ENCODE data around the gene MADD.

MADD gene

GRCh38 chr11:47347137-47347536 is 77.2 kb downstream of the MADD start:
- H3K79me1 ChIP-seq (ENCODE audit: low read length): no peaks in the 10 kb centered on the region
- no peak overlapping the region for H3K14ac ChIP-seq (ENCODE audit: low read length)
- no peak overlapping the region for H3K27ac ChIP-seq (ENCODE audit: low read depth, low read length)
- no peak overlapping the region for H3K23ac ChIP-seq (ENCODE audit: low read length)
- no peak overlapping the region for H4K8ac ChIP-seq (ENCODE audit: low read depth, low read length)
- H3K4ac ChIP-seq (ENCODE audit: low read depth, low read length): no peak overlapping the region
- H3K4me2 ChIP-seq (ENCODE audit: low read length): no peak overlapping the region
- H3K79me2 ChIP-seq (ENCODE audit: control insufficient read depth, insufficient read depth, low read length, poor library complexity): no peaks in the 10 kb centered on the region
- no peak for DNase-seq
- no peaks in the 10 kb centered on the region for H3K4me1 ChIP-seq (ENCODE audit: control insufficient read depth in 1 of 2, insufficient read depth in 2 of 2, low read length in 2 of 2)
- no peak overlapping the region for H4K12ac ChIP-seq (ENCODE audit: low read depth, low read length)
- H2BK5ac ChIP-seq (ENCODE audit: low read depth, low read length, poor library complexity): no peak overlapping the region
- no peak overlapping the region for H4K91ac ChIP-seq (ENCODE audit: low read depth, low read length)
- H2BK120ac ChIP-seq (ENCODE audit: insufficient read depth, low read length, poor library complexity): no peak overlapping the region
- H3K9me3 ChIP-seq (ENCODE audit: insufficient read depth, low read depth, low read length): no peaks in the 10 kb centered on the region
- H2AK5ac ChIP-seq (ENCODE audit: low read length): no peak overlapping the region
- no peak overlapping the region for H2BK12ac ChIP-seq (ENCODE audit: low read length)
- no peak overlapping the region for H3K18ac ChIP-seq (ENCODE audit: low read length)
- no peaks in the 10 kb centered on the region for H3K36me3 ChIP-seq (ENCODE audit: control insufficient read depth in 1 of 2, insufficient read depth in 2 of 2, low read length in 2 of 2)
- no peak overlapping the region for H3K9ac ChIP-seq (ENCODE audit: low read length)
- no peak overlapping the region for H3K4me3 ChIP-seq (ENCODE audit: low read depth, low read length)
- no peak overlapping the region for H2AFZ ChIP-seq (ENCODE audit: insufficient read depth, low read length, poor library complexity)
- no peaks in the 10 kb centered on the region for H3K27me3 ChIP-seq (ENCODE audit: insufficient read depth, low read length)
- WGBS (ENCODE audit: extremely low coverage, insufficient coverage, insufficient read length): no CpG with 5 or more reads among the region's 5 CpGs

- Histone ChIP-seq H3K79me2 (ENCODE audit: control insufficient read depth, insufficient read depth, low read length, poor library complexity) (no peaks in the 10 kb centered on the region), H3K27me3 (ENCODE audit: insufficient read depth, low read length) (no peaks in the 10 kb centered on the region), H3K4me3 (ENCODE audit: low read depth, low read length) (no peak overlapping the region), H3K4me1 (ENCODE audit: control insufficient read depth in 1 of 2, insufficient read depth in 2 of 2, low read length in 2 of 2) (no peaks in the 10 kb centered on the region), H2BK5ac (ENCODE audit: low read depth, low read length, poor library complexity) (no peak overlapping the region), H3K36me3 (ENCODE audit: control insufficient read depth in 1 of 2, insufficient read depth in 2 of 2, low read length in 2 of 2) (no peaks in the 10 kb centered on the region), H3K14ac (ENCODE audit: low read length) (no peak overlapping the region), H3K9me3 (ENCODE audit: insufficient read depth, low read depth, low read length) (no peaks in the 10 kb centered on the region), H2AK5ac (ENCODE audit: low read length) (no peak overlapping the region), H3K27ac (ENCODE audit: low read depth, low read length) (no peak overlapping the region), H4K8ac (ENCODE audit: low read depth, low read length) (no peak overlapping the region), H3K4ac (ENCODE audit: low read depth, low read length) (no peak overlapping the region), H3K18ac (ENCODE audit: low read length) (no peak overlapping the region), H3K4me2 (ENCODE audit: low read length) (no peak overlapping the region), H3K23ac (ENCODE audit: low read length) (no peak overlapping the region), H3K9ac (ENCODE audit: low read length) (no peak overlapping the region), H3K79me1 (ENCODE audit: low read length) (no peaks in the 10 kb centered on the region), H2BK120ac (ENCODE audit: insufficient read depth, low read length, poor library complexity) (no peak overlapping the region), H2BK12ac (ENCODE audit: low read length) (no peak overlapping the region), H2AFZ (ENCODE audit: insufficient read depth, low read length, poor library complexity) (no peak overlapping the region), H4K91ac (ENCODE audit: low read depth, low read length) (no peak overlapping the region), H4K12ac (ENCODE audit: low read depth, low read length) (no peak overlapping the region)
- no CpG with 5 or more reads among the region's 24 CpGs for WGBS (ENCODE audit: extremely low coverage, insufficient coverage, insufficient read length)
- DNase-seq: no peak
Measured at GRCh38 chr11:47348131-47348802, 78.3 kb downstream of the MADD start.

GRCh38 chr11:47348859-47349258 is 78.9 kb downstream of the MADD start:
- WGBS (ENCODE audit: extremely low coverage, insufficient coverage, insufficient read length): no CpG with 5 or more reads among the region's 8 CpGs
- no peak for DNase-seq
- Histone ChIP-seq H3K14ac (ENCODE audit: low read length) (no peak overlapping the region), H3K79me1 (ENCODE audit: low read length) (no peaks in the 10 kb centered on the region), H2BK5ac (ENCODE audit: low read depth, low read length, poor library complexity) (no peak overlapping the region), H3K18ac (ENCODE audit: low read length) (no peak overlapping the region), H2BK12ac (ENCODE audit: low read length) (no peak overlapping the region), H4K12ac (ENCODE audit: low read depth, low read length) (no peak overlapping the region), H3K4me3 (ENCODE audit: low read depth, low read length) (no peak overlapping the region), H2AFZ (ENCODE audit: insufficient read depth, low read length, poor library complexity) (no peak overlapping the region), H3K4ac (ENCODE audit: low read depth, low read length) (no peak overlapping the region), H2BK120ac (ENCODE audit: insufficient read depth, low read length, poor library complexity) (no peak overlapping the region), H3K27ac (ENCODE audit: low read depth, low read length) (no peak overlapping the region), H3K9me3 (ENCODE audit: insufficient read depth, low read depth, low read length) (no peaks in the 10 kb centered on the region), H3K27me3 (ENCODE audit: insufficient read depth, low read length) (no peaks in the 10 kb centered on the region), H3K4me2 (ENCODE audit: low read length) (no peak overlapping the region), H3K4me1 (ENCODE audit: control insufficient read depth in 1 of 2, insufficient read depth in 2 of 2, low read length in 2 of 2) (no peaks in the 10 kb centered on the region), H4K8ac (ENCODE audit: low read depth, low read length) (no peak overlapping the region), H3K9ac (ENCODE audit: low read length) (no peak overlapping the region), H2AK5ac (ENCODE audit: low read length) (no peak overlapping the region), H4K91ac (ENCODE audit: low read depth, low read length) (no peak overlapping the region), H3K79me2 (ENCODE audit: control insufficient read depth, insufficient read depth, low read length, poor library complexity) (no peaks in the 10 kb centered on the region), H3K23ac (ENCODE audit: low read length) (no peak overlapping the region), H3K36me3 (ENCODE audit: control insufficient read depth in 1 of 2, insufficient read depth in 2 of 2, low read length in 2 of 2) (no peaks in the 10 kb centered on the region)

DNA sequence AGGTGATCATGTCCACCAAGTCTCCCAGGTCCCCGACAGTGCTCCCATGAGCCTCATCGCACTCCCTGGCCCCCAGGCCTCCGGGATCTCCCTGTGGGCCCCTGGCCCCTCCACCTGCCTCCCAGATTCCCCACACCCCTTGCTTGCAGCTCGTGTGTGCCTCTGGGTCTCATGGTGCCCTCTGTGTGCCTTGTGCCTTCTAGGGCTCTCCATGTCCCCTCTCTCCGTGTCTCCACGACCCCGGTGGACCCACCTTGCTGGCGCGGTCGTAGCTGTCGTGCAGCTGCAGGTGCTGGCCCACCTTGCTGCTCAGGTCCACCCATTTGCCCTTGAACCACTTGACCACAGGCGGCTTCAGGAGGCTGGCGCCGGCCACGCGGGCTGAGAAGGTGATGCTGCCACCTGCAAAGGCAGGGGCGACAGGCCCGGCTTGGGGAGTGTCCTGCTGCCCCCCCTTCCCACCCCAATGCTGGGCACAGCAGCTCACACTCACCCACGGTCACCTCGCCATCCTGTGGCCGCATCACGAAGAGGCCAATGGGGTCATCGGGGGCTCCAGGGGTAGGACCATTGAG is 79.7 kb downstream of the MADD start:
- H3K14ac ChIP-seq (ENCODE audit: low read length): no peak overlapping the region
- H3K9me3 ChIP-seq (ENCODE audit: insufficient read depth, low read depth, low read length): no peaks in the 10 kb centered on the region
- H3K27me3 ChIP-seq (ENCODE audit: insufficient read depth, low read length): no peaks in the 10 kb centered on the region
- no peaks in the 10 kb centered on the region for H3K4me1 ChIP-seq (ENCODE audit: control insufficient read depth in 1 of 2, insufficient read depth in 2 of 2, low read length in 2 of 2)
- H3K27ac ChIP-seq (ENCODE audit: low read depth, low read length): no peak overlapping the region
- no peak overlapping the region for H3K9ac ChIP-seq (ENCODE audit: low read length)
- no peaks in the 10 kb centered on the region for H3K36me3 ChIP-seq (ENCODE audit: control insufficient read depth in 1 of 2, insufficient read depth in 2 of 2, low read length in 2 of 2)
- WGBS (ENCODE audit: extremely low coverage, insufficient coverage, insufficient read length): no CpG with 5 or more reads among the region's 23 CpGs
- H2AFZ ChIP-seq (ENCODE audit: insufficient read depth, low read length, poor library complexity): no peak overlapping the region
- no peak overlapping the region for H2BK12ac ChIP-seq (ENCODE audit: low read length)
- H3K23ac ChIP-seq (ENCODE audit: low read length): no peak overlapping the region
- no peak overlapping the region for H3K4ac ChIP-seq (ENCODE audit: low read depth, low read length)
- H2AK5ac ChIP-seq (ENCODE audit: low read length): no peak overlapping the region
- H2BK5ac ChIP-seq (ENCODE audit: low read depth, low read length, poor library complexity): no peak overlapping the region
- no peaks in the 10 kb centered on the region for H3K79me2 ChIP-seq (ENCODE audit: control insufficient read depth, insufficient read depth, low read length, poor library complexity)
- no peak overlapping the region for H4K12ac ChIP-seq (ENCODE audit: low read depth, low read length)
- H3K18ac ChIP-seq (ENCODE audit: low read length): no peak overlapping the region
- no peak overlapping the region for H3K4me3 ChIP-seq (ENCODE audit: low read depth, low read length)
- H3K4me2 ChIP-seq (ENCODE audit: low read length): no peak overlapping the region
- no peak overlapping the region for H4K8ac ChIP-seq (ENCODE audit: low read depth, low read length)
- H2BK120ac ChIP-seq (ENCODE audit: insufficient read depth, low read length, poor library complexity): no peak overlapping the region
- H3K79me1 ChIP-seq (ENCODE audit: low read length): no peaks in the 10 kb centered on the region
- no peak overlapping the region for H4K91ac ChIP-seq (ENCODE audit: low read depth, low read length)
- DNase-seq: no peak

Data from trophoblast cell (in vitro differentiated cells and primary cell).